Esophagus mucosa (tissue), 1 donor: Measurements from ENCODE around the gene TRIM6. TPM values are rescaled to one million over a fixed set of nuclear protein-coding genes. Genes with fewer than 3 reads are reported as not detected.

ENCODE experiments used
- total RNA-seq: library from RNA; stranded (reverse); gene quantifications from one replicate; pipeline ENCODE4 v1.2.4, GENCODE V29; 2023
- donor health status: DM: yes; HTN: yes; CAD: no.

TRIM6 gene
- total RNA-seq, 1 donor from 2014 or later: 7.7 TPM

Other genes starting within 250 kb of the TRIM6 start
- not detected for gene OR51B6, start 245.1 kb upstream of the TRIM6 start, total RNA-seq
- gene OR51M1, start 212.8 kb upstream of the TRIM6 start, total RNA-seq: not detected
- not detected for gene OR51Q1, start 174.5 kb upstream of the TRIM6 start, total RNA-seq
- gene OR51I1, start 155.1 kb upstream of the TRIM6 start, total RNA-seq: not detected
- gene OR51I2, start 147.3 kb upstream of the TRIM6 start, total RNA-seq: not detected
- not detected for gene OR52D1, start 108.0 kb upstream of the TRIM6 start, total RNA-seq
- not detected for gene UBQLN3, start 86.7 kb upstream of the TRIM6 start, total RNA-seq
- gene UBQLNL, start 79.9 kb upstream of the TRIM6 start, total RNA-seq: 0.08 TPM
- gene OR52H1, start 48.1 kb upstream of the TRIM6 start, total RNA-seq: not detected
- gene OR52B6, start 15.8 kb upstream of the TRIM6 start, total RNA-seq: not detected
- 4.0 TPM for gene TRIM34, start 28.4 kb downstream of the TRIM6 start, total RNA-seq
- 8.8 TPM for gene TRIM5, start 88.4 kb downstream of the TRIM6 start, total RNA-seq
- gene TRIM22, start 93.2 kb downstream of the TRIM6 start, total RNA-seq: 21.7 TPM
- not detected for gene OR56B1, start 139.8 kb downstream of the TRIM6 start, total RNA-seq
- gene OR52N4, start 157.6 kb downstream of the TRIM6 start, total RNA-seq: not detected
- gene OR52N5, start 186.7 kb downstream of the TRIM6 start, total RNA-seq: not detected
- not detected for gene OR52N1, start 194.6 kb downstream of the TRIM6 start, total RNA-seq
- not detected for gene OR52N2, start 212.3 kb downstream of the TRIM6 start, total RNA-seq
- not detected for gene OR52E6, start 245.3 kb downstream of the TRIM6 start, total RNA-seq